Measurements from ENCODE around the gene LRFN2.

Gene LRFN2

DNA sequence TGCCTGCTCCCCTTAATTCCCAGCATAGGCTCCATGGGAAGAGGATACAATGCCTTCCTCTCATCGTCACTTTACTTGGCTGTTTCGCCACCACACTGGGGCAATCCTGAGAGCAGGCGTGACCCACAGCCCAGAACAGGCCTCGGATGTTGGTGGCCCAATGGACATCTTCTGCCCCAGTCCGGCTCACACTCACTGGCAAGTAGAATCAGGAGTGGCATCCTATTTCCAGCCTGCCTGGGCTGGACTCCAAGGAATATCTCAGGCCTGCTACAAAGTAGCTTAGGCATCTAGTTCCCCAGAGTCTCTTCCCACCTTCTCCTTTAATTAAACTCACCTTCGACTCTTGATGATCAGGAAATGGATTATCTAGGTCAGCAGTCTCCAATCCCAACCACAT lies 110.5 kb downstream of the LRFN2 start:
- no peak for DNase-seq (ENCODE audit: low spot score)

DNA sequence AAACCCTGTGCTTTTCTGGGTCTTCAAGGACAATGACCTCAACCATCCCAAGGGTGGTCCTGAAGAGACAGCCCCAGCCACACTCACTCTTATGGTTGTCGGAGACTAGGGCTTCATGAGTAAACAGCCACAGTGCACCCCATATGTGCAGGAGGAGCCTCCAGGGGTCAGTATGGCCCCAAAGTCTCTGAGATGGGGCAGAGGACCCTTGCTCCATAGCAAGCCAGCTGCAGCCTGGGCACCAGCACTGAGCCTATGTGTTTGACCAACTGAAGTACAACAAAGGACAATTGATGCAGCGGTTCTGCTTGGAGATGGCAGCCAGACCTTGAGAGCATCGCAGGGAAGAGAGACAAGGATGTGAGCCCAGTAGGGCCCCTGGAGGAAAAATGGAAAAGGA lies 112.2 kb downstream of the LRFN2 start:
- peak; percentile 66 for DNase-seq (ENCODE audit: low spot score)

DNA sequence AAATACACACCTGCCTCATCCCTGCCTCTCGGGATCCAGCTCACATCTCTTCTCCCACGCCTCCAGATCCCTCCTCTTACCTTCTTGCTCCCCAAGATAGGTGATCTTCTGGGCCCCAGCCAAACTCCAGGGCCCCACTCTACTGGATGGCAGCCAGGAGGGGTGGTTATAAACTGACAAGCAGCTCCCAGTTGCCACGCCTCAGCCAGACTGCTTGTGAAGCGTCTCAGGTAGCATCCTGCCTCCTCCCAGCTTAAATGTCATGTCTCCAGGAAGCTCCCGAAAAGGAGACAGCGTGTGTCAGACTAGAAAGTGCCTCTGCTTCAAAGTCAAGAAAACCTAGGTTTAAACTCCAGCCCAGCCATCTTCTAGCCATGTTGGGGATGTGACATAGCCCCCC lies 114.1 kb downstream of the LRFN2 start:
- no peak for DNase-seq (ENCODE audit: low spot score)

DNA sequence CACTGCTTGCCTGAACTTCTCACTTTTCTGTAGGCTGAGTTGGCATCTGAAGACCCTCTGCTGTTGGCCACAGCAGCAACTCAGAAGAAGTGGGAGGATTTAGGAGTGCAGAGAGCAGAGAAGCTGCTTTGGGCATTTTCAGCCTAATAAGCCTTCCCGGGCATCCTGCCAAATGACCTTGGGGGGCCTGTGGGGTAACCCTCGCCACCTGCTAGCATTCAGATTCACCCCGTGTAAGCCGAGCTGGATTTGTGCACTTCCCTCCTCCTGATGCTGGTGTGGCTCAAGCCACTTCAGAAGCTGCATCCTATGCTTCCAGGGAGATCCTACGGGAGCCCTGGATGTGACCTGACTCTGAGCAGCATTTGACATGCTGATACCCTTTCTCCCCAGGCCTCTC lies 114.8 kb downstream of the LRFN2 start:
- DNase-seq (ENCODE audit: low spot score), result no peak

DNA sequence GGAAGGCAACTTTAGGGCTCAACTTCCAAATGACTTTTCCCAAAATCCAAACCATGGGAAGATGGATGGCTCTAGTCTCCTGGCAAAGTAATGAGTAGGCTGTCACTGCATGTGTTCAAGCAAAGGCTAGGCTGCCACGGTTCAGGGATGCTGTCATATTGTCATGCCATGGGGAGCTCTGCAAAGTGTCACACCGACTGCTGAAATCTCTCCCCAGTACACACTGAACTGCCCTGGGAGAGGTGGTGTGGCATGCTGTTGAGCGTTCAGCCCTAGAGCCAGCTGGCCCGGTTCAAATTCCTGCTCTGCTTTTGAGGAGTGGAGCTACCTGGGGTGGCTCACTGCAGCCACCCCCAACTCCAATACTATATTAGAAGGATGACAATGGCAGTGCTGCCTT lies 115.9 kb downstream of the LRFN2 start:
- no peak for DNase-seq (ENCODE audit: low spot score)

DNA sequence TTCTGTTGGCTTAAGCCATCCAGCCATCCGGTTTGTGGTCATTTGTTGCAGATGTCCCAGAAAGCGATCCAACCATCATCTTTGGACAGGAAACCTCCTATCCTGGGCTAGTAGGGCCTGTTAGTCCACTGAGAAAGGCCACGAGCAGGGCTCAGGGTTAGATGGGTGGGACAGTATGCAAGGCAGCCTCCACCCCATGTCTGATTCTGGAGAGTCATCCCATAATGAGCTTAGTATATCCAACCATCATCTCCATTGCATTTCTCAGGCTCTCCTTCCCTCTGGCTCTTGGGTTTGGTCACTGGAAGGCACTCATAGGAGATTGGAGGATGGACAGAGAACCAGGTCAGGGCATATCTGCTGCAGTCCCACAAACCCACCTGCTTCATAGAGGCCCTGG lies 117.8 kb downstream of the LRFN2 start:
- no peak for DNase-seq (ENCODE audit: low spot score)

DNA sequence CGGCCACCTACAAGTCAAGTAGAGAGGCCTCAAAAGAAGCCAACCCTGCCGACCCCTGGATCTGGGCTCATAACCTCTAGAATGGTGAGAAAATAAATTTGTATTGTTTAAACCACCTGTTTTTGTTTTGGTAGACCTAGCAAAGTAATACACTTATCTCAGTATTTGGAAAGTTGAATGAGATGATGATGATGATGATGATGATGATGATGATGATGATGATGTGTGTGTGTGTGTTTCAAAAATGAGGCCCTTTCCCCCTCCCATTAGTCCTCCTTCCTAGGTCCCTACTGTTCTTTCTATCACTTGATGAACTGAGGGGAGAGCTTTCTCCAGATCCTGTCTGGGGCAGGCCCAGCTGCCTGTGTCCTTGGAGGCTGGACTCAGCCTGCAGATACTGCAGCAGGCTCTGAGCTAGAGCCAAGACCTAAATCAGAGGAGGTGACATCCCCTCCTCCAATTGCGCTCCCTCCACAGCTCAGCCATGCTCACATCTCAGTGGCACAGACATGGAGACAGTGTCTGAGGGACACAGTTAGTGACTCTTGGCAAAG lies 120.1 kb downstream of the LRFN2 start:
- no peak for DNase-seq (ENCODE audit: low spot score)

DNA sequence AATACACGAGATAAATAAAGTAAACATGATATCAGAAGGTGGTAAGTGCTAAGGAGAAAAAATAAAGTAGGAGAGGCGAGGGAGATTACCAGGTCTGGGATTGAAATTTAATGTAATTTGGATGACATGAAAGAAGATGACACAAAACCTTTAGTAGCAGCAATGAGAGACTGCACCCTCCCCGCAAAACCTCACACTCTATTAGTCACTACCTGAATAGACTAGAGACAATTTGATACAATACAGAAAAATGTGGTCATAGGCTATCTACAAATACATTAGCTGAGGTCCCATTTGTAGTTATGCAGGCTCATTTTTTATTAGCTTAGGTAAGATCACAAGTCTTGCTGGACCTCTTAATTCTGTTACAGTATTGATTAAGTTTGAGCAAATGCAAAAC lies 125.5 kb downstream of the LRFN2 start:
- no peak for DNase-seq (ENCODE audit: low spot score)

DNA sequence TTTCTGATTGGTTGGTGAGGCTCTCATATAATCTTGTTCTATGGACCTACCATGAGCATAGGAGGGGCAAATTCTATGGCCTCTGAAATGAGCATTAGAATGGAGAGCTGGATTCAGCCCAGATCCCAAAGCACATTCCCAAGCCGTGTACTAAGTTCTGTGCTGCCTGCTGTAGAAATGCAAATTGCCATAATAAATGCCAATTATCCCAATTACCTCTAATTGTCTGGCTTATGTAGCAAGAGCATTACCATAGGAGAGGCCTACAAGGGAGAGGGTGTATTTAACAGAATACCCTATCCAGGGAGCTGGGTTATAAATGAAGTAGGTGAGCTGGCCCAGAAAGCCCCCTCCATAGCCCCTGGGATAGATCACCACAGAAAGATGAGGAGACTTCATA lies 126.8 kb downstream of the LRFN2 start:
- no peak for DNase-seq (ENCODE audit: low spot score)

DNA sequence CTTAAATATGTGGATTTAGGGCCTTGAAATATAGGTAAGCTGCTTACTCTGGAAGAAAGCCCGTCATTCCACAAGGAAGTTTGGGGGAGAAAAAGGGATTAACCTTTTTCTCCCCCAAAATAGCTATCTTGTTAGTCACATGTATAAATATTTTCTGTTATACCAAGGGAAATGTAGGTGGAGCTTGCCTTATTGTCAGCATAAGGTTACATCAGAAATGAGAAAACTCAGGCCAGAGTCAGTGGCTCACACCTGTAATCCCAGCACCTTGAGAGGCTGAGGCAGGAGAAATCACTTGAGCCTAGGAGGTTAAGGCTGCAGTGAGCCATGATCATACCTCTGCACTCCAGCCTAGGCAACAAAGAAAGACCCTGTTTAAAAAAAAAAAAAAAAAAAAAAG lies 129.9 kb downstream of the LRFN2 start:
- no peak for DNase-seq (ENCODE audit: low spot score)

DNA sequence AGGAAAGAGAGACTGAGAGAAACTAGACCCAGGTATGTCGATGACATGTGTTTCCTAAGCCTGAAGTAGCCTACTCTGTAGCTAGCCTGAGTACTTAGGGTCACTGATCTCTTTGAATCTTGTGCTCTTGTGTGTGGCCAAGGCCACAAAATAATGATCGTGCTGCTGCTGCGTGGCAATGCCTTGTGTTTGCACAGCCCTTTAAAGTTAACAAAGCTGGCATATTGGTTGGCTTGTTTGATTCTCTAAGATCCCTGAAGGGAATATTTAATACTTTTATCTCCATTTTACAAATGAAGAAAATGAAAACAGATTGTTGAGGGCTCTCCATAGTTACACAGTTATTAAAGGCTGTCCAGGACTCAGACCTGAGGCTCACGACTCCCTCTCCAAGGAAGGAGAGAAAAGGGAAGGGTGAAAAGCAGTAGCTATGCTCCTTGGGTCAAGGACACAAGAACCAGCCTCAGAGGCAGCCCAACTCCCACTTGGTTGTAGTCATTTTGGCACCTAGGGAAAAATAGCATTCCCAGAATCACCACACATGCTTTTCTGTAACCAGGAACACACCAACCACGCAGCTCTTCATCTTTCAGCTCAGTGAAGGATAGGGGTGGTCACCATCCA lies 130.7 kb downstream of the LRFN2 start:
- DNase-seq (ENCODE audit: low spot score), result no peak

DNA sequence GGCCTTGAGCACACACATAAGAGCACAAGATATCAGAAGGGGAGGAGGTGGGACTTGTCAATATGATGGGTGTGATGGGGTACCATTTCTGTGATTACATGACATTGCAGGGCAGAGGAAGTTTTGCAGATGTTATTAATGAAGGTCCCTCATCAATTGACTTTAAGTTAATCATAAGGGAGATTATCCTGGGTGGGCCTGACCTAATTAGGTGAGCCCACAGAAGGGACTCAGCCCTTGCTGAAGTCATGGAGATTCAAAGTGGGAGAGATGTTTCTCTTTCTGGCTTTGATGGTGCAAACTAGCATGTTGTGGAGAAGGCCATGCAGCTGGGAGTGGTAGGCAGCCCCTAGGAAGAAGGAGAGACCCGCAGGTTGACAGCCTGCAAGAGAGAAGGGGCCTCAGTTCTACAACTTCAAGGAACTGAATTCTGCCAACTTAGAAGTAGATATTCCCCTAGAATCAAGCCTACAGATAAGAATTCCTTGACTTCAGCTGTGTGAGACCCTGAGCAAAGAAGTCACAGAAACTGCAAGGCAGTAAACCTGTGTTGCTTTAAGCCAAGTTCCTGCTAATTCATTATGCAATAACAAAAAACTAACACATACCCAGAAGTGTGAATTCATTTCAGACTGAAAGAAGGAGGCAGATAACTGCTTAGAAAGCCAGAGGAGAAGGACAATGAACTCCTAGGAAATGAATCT lies 131.3 kb downstream of the LRFN2 start:
- no peak for DNase-seq (ENCODE audit: low spot score)

DNA sequence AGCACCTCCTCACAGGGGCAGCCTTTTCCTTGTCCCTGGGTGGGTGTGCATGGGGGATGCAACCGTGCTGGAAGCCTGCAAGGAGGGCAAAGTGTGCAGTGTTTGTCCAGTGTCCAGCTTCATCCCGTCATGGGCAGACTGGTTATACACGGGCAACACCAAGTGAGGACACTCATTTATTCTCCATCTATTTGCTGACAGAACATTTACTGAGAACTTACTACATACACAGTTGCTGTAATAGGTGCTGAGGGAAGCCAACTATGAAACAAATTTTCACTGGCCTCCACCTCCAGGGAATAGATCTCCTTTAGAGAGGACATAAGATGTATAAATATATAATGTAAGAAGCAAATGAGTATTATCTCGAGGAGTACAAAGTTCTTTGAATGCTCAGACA lies 136.7 kb downstream of the LRFN2 start:
- no peak for DNase-seq (ENCODE audit: low spot score)

DNA sequence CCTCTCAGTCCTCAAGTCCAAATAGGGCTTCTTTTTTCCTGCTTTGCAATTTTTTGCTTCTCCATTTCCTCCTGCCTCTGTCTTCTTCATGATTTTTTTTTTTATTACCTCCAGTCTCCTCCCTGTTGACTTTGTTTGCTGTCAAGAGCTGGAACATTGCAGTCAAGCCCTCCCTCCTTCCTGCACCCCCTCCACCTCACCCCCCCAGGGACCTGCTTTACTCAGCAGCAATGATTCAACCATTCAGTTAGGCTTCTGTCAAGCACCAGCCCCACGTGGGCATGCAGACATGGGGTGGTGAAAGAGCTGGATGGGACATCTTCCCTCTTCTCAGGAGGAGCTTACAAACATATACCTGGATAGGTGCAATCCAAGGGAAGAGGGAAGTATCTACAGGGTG lies 142.4 kb downstream of the LRFN2 start:
- DNase-seq (ENCODE audit: low spot score), result no peak

DNA sequence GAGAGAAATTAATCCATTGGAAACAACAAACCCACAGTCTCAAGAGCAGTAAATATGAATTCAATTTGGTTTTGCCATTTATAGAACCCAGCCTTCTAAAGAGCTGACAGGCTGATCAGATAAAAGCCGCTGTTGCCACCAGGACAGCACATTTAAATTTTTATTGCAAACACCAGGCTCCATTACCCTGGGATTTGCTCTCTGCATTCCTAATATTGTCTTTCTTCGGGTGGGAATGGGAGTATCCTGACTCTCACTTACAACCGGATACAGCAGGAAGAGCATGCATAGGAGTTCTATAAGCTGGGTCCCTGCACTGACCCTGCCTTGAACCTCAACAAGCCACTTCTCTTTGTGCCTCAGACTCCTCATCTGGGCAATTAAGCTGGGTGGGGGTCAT lies 142.9 kb downstream of the LRFN2 start:
- DNase-seq (ENCODE audit: low spot score), result no peak

DNA sequence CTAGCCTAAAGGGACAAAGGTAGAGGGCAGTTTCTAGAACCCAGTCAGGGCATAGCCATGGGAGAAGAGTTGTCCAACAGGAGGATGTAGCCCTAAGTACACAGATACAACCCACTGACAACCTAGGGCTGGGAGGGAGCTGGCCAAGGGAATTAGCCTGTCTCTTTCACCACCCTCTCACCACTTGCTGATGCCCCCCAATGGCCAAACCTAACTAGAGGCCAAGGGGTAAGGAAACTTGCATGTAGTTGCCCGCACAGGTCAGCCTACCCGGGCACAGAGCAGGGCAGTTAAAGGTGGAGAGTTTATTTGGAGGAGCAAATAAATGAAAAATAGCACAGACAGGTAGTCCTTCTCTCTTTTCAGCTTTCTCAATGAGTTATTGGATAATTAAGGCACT lies 143.3 kb downstream of the LRFN2 start:
- no peak for DNase-seq (ENCODE audit: low spot score)

DNA sequence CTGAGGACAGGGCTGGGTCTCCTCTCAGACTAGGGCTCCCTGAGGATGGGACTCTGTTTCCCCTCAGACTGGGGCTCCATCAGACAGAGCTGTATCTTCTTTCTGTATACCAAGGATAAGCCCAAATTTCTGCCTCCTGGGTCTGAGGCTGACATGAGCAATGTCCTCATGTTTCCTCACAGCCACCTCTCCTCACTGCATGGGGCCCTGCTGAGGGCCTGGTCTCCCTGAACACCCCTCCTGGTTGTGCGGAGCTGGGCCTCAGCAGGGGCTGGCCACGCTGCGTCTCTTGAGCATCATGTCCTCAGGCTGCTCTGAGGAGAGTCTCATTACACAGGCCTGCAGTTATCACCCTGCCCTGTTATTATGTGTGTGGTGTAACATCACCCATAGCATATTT lies 144.6 kb downstream of the LRFN2 start:
- no peak for DNase-seq (ENCODE audit: low spot score)

DNA sequence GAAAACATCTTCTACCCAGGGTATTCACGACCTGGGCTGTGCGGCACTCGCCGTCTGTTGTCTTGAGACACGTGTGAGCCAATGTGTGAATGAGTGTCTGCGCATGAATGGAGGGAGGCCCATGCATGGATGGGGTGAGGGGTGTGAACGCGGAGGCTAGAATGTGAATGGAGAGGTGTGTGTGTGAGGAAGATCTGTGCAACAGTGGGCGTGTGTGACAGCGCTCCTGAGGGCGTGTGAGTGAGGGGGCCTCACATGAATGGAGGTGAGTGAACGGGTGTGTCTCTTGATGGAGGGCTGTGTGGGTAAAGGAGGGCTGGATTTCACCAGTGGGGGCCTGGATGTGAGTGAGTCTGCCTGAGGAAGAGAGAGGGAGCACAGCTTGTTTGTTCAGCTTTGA lies 146.0 kb downstream of the LRFN2 start:
- DNase-seq (ENCODE audit: low spot score), result no peak

DNA sequence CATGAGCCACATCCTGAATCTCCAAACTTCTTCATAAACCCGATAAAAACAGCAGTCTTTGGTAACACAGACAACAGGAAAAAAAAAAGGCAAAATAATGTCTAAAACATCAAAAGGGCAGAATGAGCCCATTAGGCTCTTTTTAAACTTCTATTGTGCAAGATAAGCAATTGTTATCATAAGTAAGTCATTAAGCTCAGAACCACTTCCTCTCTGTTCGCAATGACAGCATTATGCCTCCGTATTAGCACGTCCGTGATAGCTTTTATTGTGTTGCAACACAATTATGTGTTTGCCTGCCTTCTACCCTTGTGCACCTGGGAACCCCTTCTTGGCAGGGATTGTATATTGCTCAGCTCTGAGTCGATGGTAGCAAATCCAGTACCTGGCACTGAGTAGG lies 147.1 kb downstream of the LRFN2 start:
- DNase-seq (ENCODE audit: low spot score), result no peak

DNA sequence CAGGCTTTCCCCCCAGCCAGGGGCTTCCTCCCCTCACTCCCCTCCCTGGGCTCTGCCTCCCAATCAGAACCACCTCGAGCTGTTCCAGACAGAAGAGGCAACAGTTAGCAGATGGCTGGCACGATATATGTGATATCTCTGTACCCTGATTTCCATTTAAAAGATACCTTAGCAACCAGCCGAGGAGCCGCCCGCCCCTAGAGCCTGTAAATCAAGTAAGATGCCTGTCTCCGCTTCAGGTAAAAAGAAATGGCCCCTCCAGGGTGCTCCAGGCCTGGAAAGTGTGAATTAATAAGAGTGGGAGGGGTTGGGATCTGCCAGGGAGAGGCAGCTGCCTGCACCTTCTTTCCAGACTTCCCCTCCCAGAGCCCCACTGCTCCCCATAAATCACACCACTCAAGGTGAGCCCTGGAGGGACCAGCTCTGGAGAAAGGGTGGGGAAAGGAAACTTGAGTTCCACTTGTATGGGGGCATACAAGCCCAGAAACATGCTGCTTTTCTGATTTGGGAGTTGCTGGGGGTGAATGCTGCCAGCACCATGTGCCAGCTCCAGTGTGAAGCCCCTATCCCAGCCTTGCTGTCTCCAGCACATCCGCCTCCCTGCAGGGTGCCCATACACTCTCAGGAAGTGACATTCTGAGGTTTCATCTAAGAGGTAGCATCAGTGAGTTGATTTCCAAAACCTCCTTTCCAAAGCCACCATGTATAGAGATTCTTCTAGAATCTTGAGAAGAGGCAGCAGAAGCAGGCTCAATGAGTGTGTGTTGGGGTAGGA lies 148.0 kb downstream of the LRFN2 start:
- DNase-seq (ENCODE audit: low spot score), result no peak

DNA sequence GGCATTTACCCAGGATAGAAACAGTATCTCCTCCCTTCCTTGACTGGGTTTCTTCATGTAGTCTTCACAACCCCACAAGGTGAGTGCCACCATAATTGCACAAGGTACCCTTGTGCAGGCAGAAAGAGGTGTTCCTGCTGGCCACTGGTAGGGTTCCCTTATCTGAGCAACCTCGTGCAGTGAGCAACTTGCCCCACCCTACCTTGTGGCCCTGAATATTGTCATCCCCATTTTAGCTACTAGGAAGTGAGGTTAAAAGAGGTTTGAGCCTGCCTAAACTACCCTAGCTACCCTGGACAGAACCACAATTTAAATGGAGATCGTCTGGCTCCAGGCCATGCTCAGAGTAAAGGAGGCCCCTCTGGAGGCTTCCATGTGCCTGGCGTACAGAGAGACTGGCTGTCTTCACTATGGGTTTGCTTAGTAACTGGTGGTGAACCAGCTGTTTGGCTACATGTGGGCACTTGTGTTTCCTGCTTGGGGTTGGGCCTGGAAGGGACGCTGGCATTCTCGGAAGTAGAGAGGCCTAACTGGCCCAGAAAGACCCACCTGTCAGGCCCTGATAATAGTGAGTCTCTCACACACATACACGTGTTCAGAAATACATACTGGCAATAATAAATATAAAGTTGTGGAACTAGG lies 148.8 kb downstream of the LRFN2 start:
- DNase-seq (ENCODE audit: low spot score), result no peak

DNA sequence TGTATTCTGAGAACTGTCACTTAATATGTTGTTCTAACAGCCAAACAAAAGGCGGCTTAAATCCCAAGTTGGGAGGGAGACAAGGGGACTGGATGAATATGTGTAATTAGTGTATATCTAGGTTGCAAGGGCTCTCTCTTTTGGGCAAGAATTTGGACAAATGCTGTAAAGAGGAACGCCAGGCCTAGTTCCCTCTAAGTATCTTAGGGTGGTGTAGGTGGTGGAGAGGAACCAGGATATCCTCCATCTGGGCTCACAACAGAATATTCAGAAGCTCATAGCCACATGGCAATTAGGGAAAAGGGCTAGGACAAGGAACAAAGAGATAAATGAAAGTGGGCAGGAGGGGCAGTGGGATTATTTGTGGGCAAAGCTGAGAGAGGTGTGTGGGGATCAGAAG lies 149.5 kb downstream of the LRFN2 start:
- DNase-seq (ENCODE audit: low spot score), result no peak
